Caco-2 (cell line): ENCODE data around the gene RTKN2. TPM values are rescaled to one million over a fixed set of nuclear protein-coding genes. Genes with fewer than 3 reads are reported as not detected.

ENCODE experiments used
- BruUV-seq: library from RNA; stranded (reverse); fragments of 400-500 nt; replicated peaks from 2 replicates; lab custom pipeline; 2021; lab: Mats Ljungman, UMichigan
- CTCF ChIA-PET: fragments of 300-600 bp; sonication (Branson Sonifier 250); formaldehyde crosslinking; loops from one replicate; lab custom pipeline; 2022; ENCODE audit warnings: antibody characterized with exemption; lab: Charles Lee
- POLR2A ChIA-PET: fragments of 300-600 bp; sonication (Branson Sonifier 250); formaldehyde crosslinking; loops from one replicate; lab custom pipeline; 2022; ENCODE audit warnings: antibody characterized with exemption; lab: Charles Lee
- DNase-seq, 2 experiments: peaks; one replicate each; pipeline versions ENCODE4 v3.0.0 to v3.0.0-alpha.2; 2020 to 2022
- H3K27me3 ChIP-seq: replicated peaks from 2 replicates; pipeline ENCODE4 v1.6.0; 2011; ENCODE audit warnings: low read length; ENCODE audit not compliant: control insufficient read depth, insufficient read depth
- H3K36me3 ChIP-seq: 2 replicates; pipeline ENCODE4 v1.5.1; 2011; ENCODE audit warnings: low read length; ENCODE audit not compliant: control insufficient read depth, insufficient read depth
- H3K4me1 ChIP-seq: fragments of 250-450 bp; sonication (Bioruptor Pico); 2 replicates; pipeline ENCODE4 v1.5.1; 2020; ENCODE audit warnings: mild to moderate bottlenecking
- H3K4me3 ChIP-seq: 2 replicates; pipeline ENCODE4 v1.5.1; 2011; ENCODE audit warnings: low read depth, mild to moderate bottlenecking, control low read depth, low read length
- H3K9me3 ChIP-seq: fragments of 250-450 bp; sonication (Bioruptor Pico); 2 replicates; pipeline ENCODE4 v1.5.1; 2020; ENCODE audit warnings: mild to moderate bottlenecking, moderate library complexity
- H3K27ac Mint-ChIP-seq: one replicate; pipeline ENCODE4 v1.8.0; 2022; ENCODE audit warnings: mixed read lengths; ENCODE audit not compliant: unreplicated experiment
- H3K27me3 Mint-ChIP-seq: one replicate; pipeline ENCODE4 v1.8.0; 2022; ENCODE audit warnings: mixed read lengths; ENCODE audit not compliant: insufficient read depth, unreplicated experiment
- H3K36me3 Mint-ChIP-seq: one replicate; pipeline ENCODE4 v1.8.0; 2022; ENCODE audit warnings: mild to moderate bottlenecking, mixed read lengths; ENCODE audit not compliant: insufficient read depth, unreplicated experiment
- H3K4me1 Mint-ChIP-seq: one replicate; pipeline ENCODE4 v1.8.0; 2022; ENCODE audit warnings: low read depth, mixed read lengths; ENCODE audit not compliant: unreplicated experiment
- H3K4me3 Mint-ChIP-seq: one replicate; pipeline ENCODE4 v1.8.0; 2022; ENCODE audit warnings: mild to moderate bottlenecking, moderate library complexity, mixed read lengths; ENCODE audit not compliant: unreplicated experiment
- H3K9me3 Mint-ChIP-seq: one replicate; pipeline ENCODE4 v1.8.0; 2022; ENCODE audit warnings: mixed read lengths; ENCODE audit not compliant: unreplicated experiment
- CTCF ChIP-seq, 2 experiments: fragments of 200-600 bp in 1 of 2; IDR thresholded peaks; 1 replicate in 1 of 2; 2 replicates in 1 of 2; pipeline versions ENCODE4 v1.5.1 to v1.8.0; 2011 to 2022; ENCODE audit warnings: antibody characterized with exemption in 1 of 2, control low read depth in 1 of 2, inconsistent platforms in 1 of 2, low read depth in 1 of 2, low read length in 1 of 2, mild to moderate bottlenecking in 1 of 2, moderate library complexity in 1 of 2; ENCODE audit not compliant: insufficient read depth in 1 of 2, severe bottlenecking in 1 of 2, unreplicated experiment in 1 of 2
- intact Hi-C: fragments of 100-400 bp; cut with micrococcal nuclease; formaldehyde crosslinking; loops from one replicate; pipeline ENCODE4 v1.10.0; 2022; ENCODE audit not compliant: unreplicated experiment
- total RNA-seq: library from RNA; stranded (reverse); gene quantifications from 2 replicates; pipeline ENCODE4 v1.2.3, GENCODE V29; 2022

The RTKN2 gene
- total RNA-seq, 1 experiment from 2014 or later = 37.1 TPM

- no peaks in the 10 kb centered on the region for H3K27me3 Mint-ChIP-seq
- Histone ChIP-seq H3K4me3 (no peak overlapping the region), H3K36me3 (peaks cover 4% of the 10 kb centered on the region), H3K4me1 (no peaks in the 10 kb centered on the region), H3K9me3 (no peaks in the 10 kb centered on the region), H3K27me3 (no peaks in the 10 kb centered on the region)
- no peak for TF ChIP-seq CTCF (IDR thresholded peaks at IDR 0.05; ENCODE audit: insufficient read depth in 1 of 2, low read depth in 1 of 2, low read length in 1 of 2, severe bottlenecking in 1 of 2, unreplicated experiment in 1 of 2)
- CTCF ChIA-PET = no interaction called here
- no peak overlapping the region for H3K27ac Mint-ChIP-seq
- peaks cover 19% of the 10 kb centered on the region for H3K36me3 Mint-ChIP-seq
- POLR2A ChIA-PET = no interaction called here
- no peak for DNase-seq
- intact Hi-C loops = loop anchor here (5.0 kb wide), 1 partner anchor 156 kb away; no protein-coding TSS in a partner anchor
- no TSS peak for BruUV-seq
- H3K4me3 Mint-ChIP-seq = no peak overlapping the region
- no peaks in the 10 kb centered on the region for H3K9me3 Mint-ChIP-seq
- peaks cover 17% of the 10 kb centered on the region for H3K4me1 Mint-ChIP-seq
Measured at GRCh38 chr10:62193479-62193878, 75.2 kb downstream of the RTKN2 start.

- H3K9me3 ChIP-seq = peaks cover 7% of the 10 kb centered on the region; the same call in 1 of the 2 replicates
Measured at GRCh38 chr10:62189131-62189530, 79.5 kb downstream of the RTKN2 start.

GRCh38 chr10:62188021-62188616 lies 80.5 kb downstream of the RTKN2 start:
- no peak for DNase-seq
- Mint-ChIP-seq H3K27ac (peak overlapping the region; percentile 80), H3K4me1 (peaks cover 16% of the 10 kb centered on the region), H3K36me3 (peaks cover 24% of the 10 kb centered on the region), H3K9me3 (no peaks in the 10 kb centered on the region), H3K4me3 (no peak overlapping the region), H3K27me3 (no peaks in the 10 kb centered on the region)
- intact Hi-C loops = no loop called here
- POLR2A ChIA-PET = no interaction called here
- no peak for TF ChIP-seq CTCF (IDR thresholded peaks at IDR 0.05; ENCODE audit: insufficient read depth in 1 of 2, low read depth in 1 of 2, low read length in 1 of 2, severe bottlenecking in 1 of 2, unreplicated experiment in 1 of 2)
- Histone ChIP-seq H3K4me1 (peaks cover 24% of the 10 kb centered on the region), H3K27me3 (no peaks in the 10 kb centered on the region), H3K36me3 (peaks cover 2% of the 10 kb centered on the region; the same call in 1 of the 2 replicates), H3K9me3 (peaks cover 8% of the 10 kb centered on the region; the same call in 1 of the 2 replicates), H3K4me3 (no peak overlapping the region)
- CTCF ChIA-PET = no interaction called here
- BruUV-seq = no TSS peak

More at GRCh38 chr10:62189131-62189530, 79.5 kb downstream of the RTKN2 start:
- Histone ChIP-seq H3K4me3 (no peak overlapping the region), H3K4me1 (peaks cover 14% of the 10 kb centered on the region), H3K36me3 (peaks cover 2% of the 10 kb centered on the region; the same call in 1 of the 2 replicates), H3K27me3 (no peaks in the 10 kb centered on the region)
- Mint-ChIP-seq H3K36me3 (peaks cover 24% of the 10 kb centered on the region), H3K9me3 (no peaks in the 10 kb centered on the region), H3K27ac (peak overlapping the region; percentile 80), H3K27me3 (no peaks in the 10 kb centered on the region), H3K4me3 (no peak overlapping the region), H3K4me1 (peaks cover 16% of the 10 kb centered on the region)
- intact Hi-C loops = no loop called here
- POLR2A ChIA-PET = interaction anchor here (0.6 kb wide), 1 partner anchor 16 kb away, joined by 3 read pairs; no protein-coding TSS in a partner anchor
- BruUV-seq = no TSS peak
- no peak for DNase-seq
- TF ChIP-seq CTCF (IDR thresholded peaks at IDR 0.05; ENCODE audit: insufficient read depth in 1 of 2, low read depth in 1 of 2, low read length in 1 of 2, severe bottlenecking in 1 of 2, unreplicated experiment in 1 of 2) = no peak
- CTCF ChIA-PET = no interaction called here
